Measurements from ENCODE around the gene DEK. TPM values are rescaled to one million over a fixed set of nuclear protein-coding genes. Genes with fewer than 3 reads are reported as not detected.

The DEK gene
- total and polyA plus RNA-seq, 2 of the 13 experiments (the other 11 are each of a cell fraction or from before 2014, with no cell fraction given) = 53.2 to 276 TPM

DNA sequence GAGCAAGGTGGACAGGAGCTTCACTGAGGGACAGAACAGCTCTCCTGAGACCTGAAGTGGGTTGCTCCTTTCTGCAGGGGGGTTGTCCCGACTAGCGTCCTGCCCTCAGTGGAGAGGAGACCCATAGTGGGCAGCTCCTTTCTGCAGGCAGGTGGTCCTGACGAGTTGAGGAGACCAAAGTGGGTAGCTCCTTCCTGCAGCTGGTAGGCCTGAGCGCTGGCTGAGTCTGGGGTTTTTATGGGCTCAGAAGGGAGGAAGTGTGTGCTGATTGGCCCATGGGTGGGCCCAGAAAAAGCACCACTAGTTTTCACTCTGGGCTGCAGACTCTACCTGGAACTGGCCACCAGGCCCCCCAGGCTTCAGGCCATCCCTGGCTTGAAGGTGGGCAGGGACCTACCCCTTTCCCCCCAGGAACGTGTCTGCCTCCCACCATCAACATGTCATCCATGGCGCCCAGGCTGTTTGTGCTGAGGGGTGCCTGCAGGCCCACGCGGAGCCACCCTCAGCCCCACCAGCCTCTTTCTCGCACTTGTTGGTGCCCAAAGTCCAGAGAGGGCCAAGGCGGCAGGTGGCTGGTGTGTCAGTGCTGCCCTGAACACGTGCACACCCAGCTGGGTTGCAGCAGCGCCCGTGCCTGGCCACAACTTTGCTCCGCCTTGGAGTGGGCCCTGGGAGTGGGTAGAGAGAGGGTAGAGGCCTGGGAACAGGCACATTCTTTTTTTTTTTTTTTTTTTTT, 1.6 kb upstream of the DEK start (continued):
- TF ChIP-seq, protein P1, sequence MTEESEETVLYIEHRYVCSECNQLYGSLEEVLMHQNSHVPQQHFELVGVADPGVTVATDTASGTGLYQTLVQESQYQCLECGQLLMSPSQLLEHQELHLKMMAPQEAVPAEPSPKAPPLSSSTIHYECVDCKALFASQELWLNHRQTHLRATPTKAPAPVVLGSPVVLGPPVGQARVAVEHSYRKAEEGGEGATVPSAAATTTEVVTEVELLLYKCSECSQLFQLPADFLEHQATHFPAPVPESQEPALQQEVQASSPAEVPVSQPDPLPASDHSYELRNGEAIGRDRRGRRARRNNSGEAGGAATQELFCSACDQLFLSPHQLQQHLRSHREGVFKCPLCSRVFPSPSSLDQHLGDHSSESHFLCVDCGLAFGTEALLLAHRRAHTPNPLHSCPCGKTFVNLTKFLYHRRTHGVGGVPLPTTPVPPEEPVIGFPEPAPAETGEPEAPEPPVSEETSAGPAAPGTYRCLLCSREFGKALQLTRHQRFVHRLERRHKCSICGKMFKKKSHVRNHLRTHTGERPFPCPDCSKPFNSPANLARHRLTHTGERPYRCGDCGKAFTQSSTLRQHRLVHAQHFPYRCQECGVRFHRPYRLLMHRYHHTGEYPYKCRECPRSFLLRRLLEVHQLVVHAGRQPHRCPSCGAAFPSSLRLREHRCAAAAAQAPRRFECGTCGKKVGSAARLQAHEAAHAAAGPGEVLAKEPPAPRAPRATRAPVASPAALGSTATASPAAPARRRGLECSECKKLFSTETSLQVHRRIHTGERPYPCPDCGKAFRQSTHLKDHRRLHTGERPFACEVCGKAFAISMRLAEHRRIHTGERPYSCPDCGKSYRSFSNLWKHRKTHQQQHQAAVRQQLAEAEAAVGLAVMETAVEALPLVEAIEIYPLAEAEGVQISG (CRISPR knock-in tag; IDR thresholded peaks at IDR 0.05) = no peak
- TF ChIP-seq ZZZ3 (CRISPR knock-in tag; IDR thresholded peaks at IDR 0.05; ENCODE audit: borderline replicate concordance) (no peak), MYNN (CRISPR knock-in tag; IDR thresholded peaks at IDR 0.05; ENCODE audit: low read depth) (no peak), HNRNPL (IDR thresholded peaks at IDR 0.05; ENCODE audit: low read depth, low read length) (0 out of 2 replicates have a peak, but pooled peaks have one; percentile 48), ZNF260 (CRISPR knock-in tag; IDR thresholded peaks at IDR 0.05; ENCODE audit: borderline replicate concordance, low read depth) (no peak), KDM5A (IDR thresholded peaks at IDR 0.05; ENCODE audit: borderline replicate concordance, low read length) (no peak), GTF2F1 (IDR thresholded peaks at IDR 0.05; ENCODE audit: low read length) (no peak), FOXO1 (CRISPR knock-in tag; IDR thresholded peaks at IDR 0.05) (no peak), ZNF3 (CRISPR knock-in tag; IDR thresholded peaks at IDR 0.05) (no peak), ZNF546 (CRISPR knock-in tag; conservative IDR thresholded peaks at IDR 0.05) (0 out of 2 replicates have a peak, but pooled peaks have one; percentile 51), KLF12 (CRISPR knock-in tag; IDR thresholded peaks at IDR 0.05; ENCODE audit: borderline replicate concordance) (no peak), ZC3H4 (CRISPR knock-in tag; IDR thresholded peaks at IDR 0.05; ENCODE audit: borderline replicate concordance) (no peak), ZNF788 (CRISPR knock-in tag; IDR thresholded peaks at IDR 0.05; ENCODE audit: borderline replicate concordance) (no peak), RNF2 (conservative IDR thresholded peaks at IDR 0.05; ENCODE audit: low read depth) (no peak), DMAP1 (CRISPR knock-in tag; IDR thresholded peaks at IDR 0.05) (no peak), TEAD3 (CRISPR knock-in tag; optimal IDR thresholded peaks at IDR 0.05; ENCODE audit: borderline replicate concordance) (no peak)
- TF ChIP-seq, protein P2, sequence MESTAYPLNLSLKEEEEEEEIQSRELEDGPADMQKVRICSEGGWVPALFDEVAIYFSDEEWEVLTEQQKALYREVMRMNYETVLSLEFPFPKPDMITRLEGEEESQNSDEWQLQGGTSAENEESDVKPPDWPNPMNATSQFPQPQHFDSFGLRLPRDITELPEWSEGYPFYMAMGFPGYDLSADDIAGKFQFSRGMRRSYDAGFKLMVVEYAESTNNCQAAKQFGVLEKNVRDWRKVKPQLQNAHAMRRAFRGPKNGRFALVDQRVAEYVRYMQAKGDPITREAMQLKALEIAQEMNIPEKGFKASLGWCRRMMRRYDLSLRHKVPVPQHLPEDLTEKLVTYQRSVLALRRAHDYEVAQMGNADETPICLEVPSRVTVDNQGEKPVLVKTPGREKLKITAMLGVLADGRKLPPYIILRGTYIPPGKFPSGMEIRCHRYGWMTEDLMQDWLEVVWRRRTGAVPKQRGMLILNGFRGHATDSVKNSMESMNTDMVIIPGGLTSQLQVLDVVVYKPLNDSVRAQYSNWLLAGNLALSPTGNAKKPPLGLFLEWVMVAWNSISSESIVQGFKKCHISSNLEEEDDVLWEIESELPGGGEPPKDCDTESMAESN (CRISPR knock-in tag; conservative IDR thresholded peaks at IDR 0.05) = no peak
- TF ChIP-seq, protein P3, sequence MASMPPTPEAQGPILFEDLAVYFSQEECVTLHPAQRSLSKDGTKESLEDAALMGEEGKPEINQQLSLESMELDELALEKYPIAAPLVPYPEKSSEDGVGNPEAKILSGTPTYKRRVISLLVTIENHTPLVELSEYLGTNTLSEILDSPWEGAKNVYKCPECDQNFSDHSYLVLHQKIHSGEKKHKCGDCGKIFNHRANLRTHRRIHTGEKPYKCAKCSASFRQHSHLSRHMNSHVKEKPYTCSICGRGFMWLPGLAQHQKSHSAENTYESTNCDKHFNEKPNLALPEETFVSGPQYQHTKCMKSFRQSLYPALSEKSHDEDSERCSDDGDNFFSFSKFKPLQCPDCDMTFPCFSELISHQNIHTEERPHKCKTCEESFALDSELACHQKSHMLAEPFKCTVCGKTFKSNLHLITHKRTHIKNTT (CRISPR knock-in tag; IDR thresholded peaks at IDR 0.05) = no peak
- TF ChIP-seq, protein P4, sequence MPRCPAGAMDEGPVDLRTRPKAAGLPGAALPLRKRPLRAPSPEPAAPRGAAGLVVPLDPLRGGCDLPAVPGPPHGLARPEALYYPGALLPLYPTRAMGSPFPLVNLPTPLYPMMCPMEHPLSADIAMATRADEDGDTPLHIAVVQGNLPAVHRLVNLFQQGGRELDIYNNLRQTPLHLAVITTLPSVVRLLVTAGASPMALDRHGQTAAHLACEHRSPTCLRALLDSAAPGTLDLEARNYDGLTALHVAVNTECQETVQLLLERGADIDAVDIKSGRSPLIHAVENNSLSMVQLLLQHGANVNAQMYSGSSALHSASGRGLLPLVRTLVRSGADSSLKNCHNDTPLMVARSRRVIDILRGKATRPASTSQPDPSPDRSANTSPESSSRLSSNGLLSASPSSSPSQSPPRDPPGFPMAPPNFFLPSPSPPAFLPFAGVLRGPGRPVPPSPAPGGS (CRISPR knock-in tag; IDR thresholded peaks at IDR 0.05) = no peak
- TF ChIP-seq, protein P5, sequence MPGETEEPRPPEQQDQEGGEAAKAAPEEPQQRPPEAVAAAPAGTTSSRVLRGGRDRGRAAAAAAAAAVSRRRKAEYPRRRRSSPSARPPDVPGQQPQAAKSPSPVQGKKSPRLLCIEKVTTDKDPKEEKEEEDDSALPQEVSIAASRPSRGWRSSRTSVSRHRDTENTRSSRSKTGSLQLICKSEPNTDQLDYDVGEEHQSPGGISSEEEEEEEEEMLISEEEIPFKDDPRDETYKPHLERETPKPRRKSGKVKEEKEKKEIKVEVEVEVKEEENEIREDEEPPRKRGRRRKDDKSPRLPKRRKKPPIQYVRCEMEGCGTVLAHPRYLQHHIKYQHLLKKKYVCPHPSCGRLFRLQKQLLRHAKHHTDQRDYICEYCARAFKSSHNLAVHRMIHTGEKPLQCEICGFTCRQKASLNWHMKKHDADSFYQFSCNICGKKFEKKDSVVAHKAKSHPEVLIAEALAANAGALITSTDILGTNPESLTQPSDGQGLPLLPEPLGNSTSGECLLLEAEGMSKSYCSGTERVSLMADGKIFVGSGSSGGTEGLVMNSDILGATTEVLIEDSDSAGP (CRISPR knock-in tag; IDR thresholded peaks at IDR 0.05; ENCODE audit: borderline replicate concordance) = 0 out of 2 replicates have a peak, but pooled peaks have one; percentile 11
- TF ChIP-seq, protein P6, sequence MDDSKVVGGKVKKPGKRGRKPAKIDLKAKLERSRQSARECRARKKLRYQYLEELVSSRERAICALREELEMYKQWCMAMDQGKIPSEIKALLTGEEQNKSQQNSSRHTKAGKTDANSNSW (CRISPR knock-in tag; IDR thresholded peaks at IDR 0.05; ENCODE audit: borderline replicate concordance) = no peak
